Activated naive CD4-positive, alpha-beta T cell treated with Interleukin-2 at 50 U/mL for 16 hours (primary cell): ENCODE results near the gene TAX1BP3.

ENCODE experiments used
- DNase-seq: peaks from one replicate; pipeline ENCODE4 v3.0.0-alpha.2; 2020

TAX1BP3 gene

GRCh38 chr17:3622977-3623594 is 45.3 kb downstream of the TAX1BP3 start:
- DNase-seq: no peak

DNA sequence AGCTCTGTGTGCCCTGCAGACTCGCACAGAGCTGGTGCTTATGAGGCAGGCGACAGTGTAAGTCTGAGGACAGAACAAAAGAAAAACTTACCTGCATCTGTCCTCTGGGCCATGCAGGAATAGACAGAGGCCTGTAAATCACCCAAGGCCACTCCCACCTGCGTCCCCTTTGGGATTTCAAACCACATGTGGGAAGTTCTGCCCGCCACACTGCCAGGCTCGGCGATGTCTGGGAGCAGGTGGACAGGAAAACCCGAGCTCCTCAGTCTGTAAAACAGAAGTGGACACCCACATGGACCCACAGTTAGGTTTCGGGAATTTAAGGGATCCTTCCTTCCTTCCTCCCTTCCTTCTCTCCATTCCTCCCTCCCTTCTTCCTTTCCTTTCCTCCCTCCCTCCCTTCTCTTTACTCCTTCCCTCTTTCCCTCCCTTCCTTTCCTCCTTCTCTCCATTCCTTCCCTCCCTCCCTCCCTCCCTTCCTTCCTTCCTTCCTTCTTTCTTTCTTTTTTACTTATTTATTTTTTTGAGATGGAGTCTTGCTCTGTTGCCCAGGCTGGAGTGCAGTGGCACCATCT is 47.1 kb downstream of the TAX1BP3 start:
- DNase-seq: no peak

GRCh38 chr17:3615160-3615870 is 53.1 kb downstream of the TAX1BP3 start:
- DNase-seq: no peak

- DNase-seq: no peak
Measured at GRCh38 chr17:3613124-3613523, 55.3 kb downstream of the TAX1BP3 start.
